H1 (cell line): ENCODE data around the gene ZNF385D. TPM values are rescaled to one million over a fixed set of nuclear protein-coding genes. Genes with fewer than 3 reads are reported as not detected.

Experiments
- CTCF ChIA-PET: fragments of 300-600 bp; sonication (Branson Sonifier 250); formaldehyde crosslinking; loops from one replicate; lab custom pipeline; 2021; ENCODE audit not compliant: partially characterized antibody; lab: Charles Lee
- POLR2A ChIA-PET: fragments of 300-600 bp; sonication (Branson Sonifier 250); formaldehyde crosslinking; loops from one replicate; lab custom pipeline; 2021; ENCODE audit warnings: inconsistent platforms; ENCODE audit not compliant: partially characterized antibody; lab: Charles Lee
- DNase-seq, 2 experiments: peaks; one replicate each; pipeline versions ENCODE4 v3.0.0 to v3.0.0-alpha.2; 2010 to 2022; ENCODE audit warnings: low spot score in 2 of 2, low read depth in 1 of 2, mixed read lengths in 1 of 2
- FAIRE-seq: peaks from 2 replicates; lab custom pipeline; 2011; peaks lifted over from hg19 to GRCh38; lab: Jason Lieb, UNC
- H2AFZ ChIP-seq: 2 replicates; pipeline ENCODE4 v1.8.1; 2012; ENCODE audit warnings: low read length, inconsistent platforms
- H2AK5ac ChIP-seq: 2 replicates; pipeline ENCODE4 v1.6.1; 2013; ENCODE audit warnings: low read depth, low read length
- H2BK120ac ChIP-seq: replicated peaks from 2 replicates; pipeline ENCODE3; 2013; ENCODE audit warnings: low read depth, low read length, inconsistent platforms
- H2BK12ac ChIP-seq: 2 replicates; pipeline ENCODE4 v1.6.1; 2013; ENCODE audit warnings: low read depth, low read length
- H2BK15ac ChIP-seq: 2 replicates; pipeline ENCODE4 v1.6.1; 2013; ENCODE audit warnings: low read length
- H2BK20ac ChIP-seq: 2 replicates; pipeline ENCODE4 v1.6.1; 2013; ENCODE audit warnings: low read length
- H2BK5ac ChIP-seq: 2 replicates; pipeline ENCODE4 v1.6.1; 2013; ENCODE audit warnings: low read depth, low read length
- H3K14ac ChIP-seq: 2 replicates; pipeline ENCODE4 v1.6.1; 2013; ENCODE audit warnings: inconsistent platforms; ENCODE audit not compliant: insufficient read length
- H3K18ac ChIP-seq: 2 replicates; pipeline ENCODE4 v1.6.1; 2013; ENCODE audit warnings: low read length; ENCODE audit errors: extremely low read depth
- H3K23ac ChIP-seq: 2 replicates; pipeline ENCODE4 v1.6.1; 2013; ENCODE audit warnings: inconsistent platforms; ENCODE audit not compliant: insufficient read length
- H3K23me2 ChIP-seq: 2 replicates; pipeline ENCODE4 v1.6.1; 2013; ENCODE audit warnings: low read depth, low read length
- H3K27ac ChIP-seq: 2 replicates; pipeline ENCODE4 v1.6.1; 2011; ENCODE audit warnings: low read depth, low read length, inconsistent platforms
- H3K27me3 ChIP-seq, 4 experiments: replicated peaks in 1 of 4; 1 replicate in 1 of 4; 2 replicates in 3 of 4; pipeline versions ENCODE4 v1.6.1 to v1.8.1; 2011 to 2013; ENCODE audit warnings: low read length in 3 of 4, mild to moderate bottlenecking in 3 of 4, inconsistent platforms in 2 of 4, mixed read lengths in 2 of 4, moderate library complexity in 1 of 4; ENCODE audit not compliant: control insufficient read depth in 3 of 4, insufficient read depth in 3 of 4; ENCODE audit errors: extremely low read depth in 1 of 4
- H3K36me3 ChIP-seq, 4 experiments: 2 replicates each; pipeline versions ENCODE4 v1.6.1 to v1.8.1; 2011 to 2013; ENCODE audit warnings: mild to moderate bottlenecking in 4 of 4, low read length in 3 of 4, moderate library complexity in 2 of 4, control low read depth in 1 of 4, inconsistent platforms in 1 of 4; ENCODE audit not compliant: insufficient read depth in 4 of 4, control insufficient read depth in 2 of 4
- H3K4ac ChIP-seq: replicated peaks from 2 replicates; pipeline ENCODE3; 2013; ENCODE audit warnings: low read length, low read depth, mixed read lengths, inconsistent platforms; ENCODE audit not compliant: insufficient read length
- H3K4me1 ChIP-seq, 4 experiments: replicated peaks in 1 of 4; 1 replicate in 1 of 4; 2 replicates in 3 of 4; pipeline versions ENCODE4 v1.6.1 to v1.8.1; 2011 to 2013; ENCODE audit warnings: low read length in 3 of 4, inconsistent platforms in 2 of 4, mixed read lengths in 1 of 4; ENCODE audit not compliant: insufficient read depth in 4 of 4, control insufficient read depth in 3 of 4
- H3K4me2 ChIP-seq, 2 experiments: 2 replicates each; pipeline versions ENCODE4 v1.6.1 to v1.8.1; 2011 to 2013; ENCODE audit warnings: low read depth in 2 of 2, low read length in 2 of 2, control low read depth in 1 of 2, inconsistent platforms in 1 of 2, mild to moderate bottlenecking in 1 of 2; ENCODE audit not compliant: insufficient read depth in 1 of 2
- H3K4me3 ChIP-seq, 4 experiments: fragments of 200-600, 300-600 bp in 1 of 4; sonication (generic), shearing (Covaris generic), sonication (Bioruptor Twin) in 1 of 4; 2 replicates each; pipeline versions ENCODE4 v1.5.1 to v1.8.1; 2011 to 2016; ENCODE audit warnings: low read length in 4 of 4, low read depth in 3 of 4, control low read depth in 2 of 4, inconsistent platforms in 2 of 4, mild to moderate bottlenecking in 2 of 4, mixed read lengths in 1 of 4, moderate library complexity in 1 of 4; ENCODE audit not compliant: insufficient read depth in 2 of 4; ENCODE audit errors: extremely low read depth in 1 of 4
- H3K56ac ChIP-seq: replicated peaks from 2 replicates; pipeline ENCODE3; 2013; ENCODE audit warnings: low read depth, mild to moderate bottlenecking, mixed read lengths, low read length, inconsistent platforms; ENCODE audit not compliant: insufficient read length
- H3K79me1 ChIP-seq: 2 replicates; pipeline ENCODE4 v1.6.1; 2013; ENCODE audit warnings: low read depth, low read length, control low read depth
- H3K79me2 ChIP-seq, 2 experiments: 2 replicates each; pipeline versions ENCODE4 v1.6.1 to v1.8.1; 2012 to 2013; ENCODE audit warnings: low read length in 2 of 2, mild to moderate bottlenecking in 2 of 2, inconsistent platforms in 1 of 2; ENCODE audit not compliant: insufficient read depth in 2 of 2, control insufficient read depth in 1 of 2
- H3K9ac ChIP-seq, 4 experiments: replicated peaks in 1 of 4; 1 replicate in 1 of 4; 2 replicates in 3 of 4; pipeline versions ENCODE4 v1.6.1 to v1.8.1; 2011 to 2013; ENCODE audit warnings: low read depth in 3 of 4, low read length in 3 of 4, control low read depth in 2 of 4, mild to moderate bottlenecking in 2 of 4, moderate library complexity in 2 of 4, inconsistent platforms in 1 of 4; ENCODE audit errors: extremely low read depth in 1 of 4
- H3K9me3 ChIP-seq, 2 experiments: 2 replicates each; pipeline versions ENCODE4 v1.6.1 to v1.8.1; 2012 to 2013; ENCODE audit warnings: mild to moderate bottlenecking in 2 of 2, moderate library complexity in 2 of 2, control low read depth in 1 of 2, inconsistent platforms in 1 of 2, low read depth in 1 of 2, low read length in 1 of 2, mixed read lengths in 1 of 2; ENCODE audit not compliant: insufficient read depth in 2 of 2
- H4K20me1 ChIP-seq, 2 experiments: replicated peaks in 1 of 2; 2 replicates each; pipeline versions ENCODE3 to v1.8.1; 2011 to 2013; ENCODE audit warnings: inconsistent platforms in 2 of 2, low read length in 2 of 2, mild to moderate bottlenecking in 1 of 2; ENCODE audit not compliant: insufficient read depth in 2 of 2, control insufficient read depth in 1 of 2
- H4K5ac ChIP-seq: 2 replicates; pipeline ENCODE4 v1.6.1; 2013; ENCODE audit warnings: low read length, low read depth, mixed read lengths, inconsistent platforms; ENCODE audit not compliant: insufficient read length
- H4K8ac ChIP-seq: 2 replicates; pipeline ENCODE4 v1.8.0; 2013; ENCODE audit warnings: mild to moderate bottlenecking, moderate library complexity, low read length, inconsistent platforms; ENCODE audit not compliant: insufficient read depth; ENCODE audit errors: extremely low read depth
- H4K91ac ChIP-seq: replicated peaks from 2 replicates; pipeline ENCODE3; 2013; ENCODE audit warnings: low read length, mixed read lengths, inconsistent platforms; ENCODE audit not compliant: insufficient read length
- ATF2 ChIP-seq: IDR thresholded peaks from 2 replicates; pipeline ENCODE4 v1.6.1; 2012; ENCODE audit warnings: low read length, inconsistent platforms
- CREB1 ChIP-seq: IDR thresholded peaks from 2 replicates; pipeline ENCODE4 v1.6.1; 2012; ENCODE audit warnings: inconsistent platforms
- MAFK ChIP-seq: IDR thresholded peaks from 2 replicates; pipeline ENCODE4 v1.6.1; 2012; ENCODE audit warnings: low read depth, mild to moderate bottlenecking, improper control_type of control experiment, low read length
- TCF12 ChIP-seq: IDR thresholded peaks from 2 replicates; pipeline ENCODE4 v1.6.1; 2011; ENCODE audit warnings: low read depth, mild to moderate bottlenecking, low read length
- TEAD4 ChIP-seq: IDR thresholded peaks from 2 replicates; pipeline ENCODE4 v1.6.1; 2012; ENCODE audit warnings: low read depth, low read length, inconsistent platforms, mixed read lengths
- WGBS, 2 experiments: shearing (Covaris generic) in 1 of 2; methylation state at CpG; one replicate each; pipeline versions ENCODE4 v1.1.6 to v1.1.7; 2013 to 2015; ENCODE audit warnings: low lambda C conversion rate in 2 of 2, mixed read lengths in 2 of 2, inconsistent platforms in 1 of 2, low coverage in 1 of 2, missing lambda C conversion rate in 1 of 2; ENCODE audit not compliant: insufficient replicate concordance in 2 of 2, insufficient coverage in 1 of 2, insufficient read length in 1 of 2; ENCODE audit errors: extremely low coverage in 1 of 2, missing lambda C conversion rate in 1 of 2; 5-methylcytosine and 5-hydroxymethylcytosine counted together
- polyA plus RNA-seq, 7 experiments: library from polyadenylated mRNA; depleted of rRNA in 3 of 7; stranded (reverse) in 5 of 7; unstranded in 2 of 7; fragments of >200 nt in 5 of 7; fragments of 200-250 nt in 2 of 7; gene quantifications; 1 replicate in 5 of 7; 2 replicates in 1 of 7; 4 replicates in 1 of 7; pipeline versions ENCODE4 v1.2.1 to v1.2.3, GENCODE V29; 2011 to 2013; ENCODE audit warnings: missing spikeins in 2 of 7, mixed read lengths in 2 of 7
- total RNA-seq: library from RNA; stranded (reverse); fragmentation: NEBNext Ultra II Directional; extraction: Animal tissue kit (Norgen Biotek cat#: 25700); gene quantifications from 2 replicates; pipeline ENCODE4 v1.2.1, GENCODE V29; 2021

The ZNF385D gene
- total and polyA plus RNA-seq, 2 of the 8 experiments (the other 6 are each of a cell fraction or from before 2014, with no cell fraction given), result 5.9 to 10.8 TPM

- no peak for FAIRE-seq
- Histone ChIP-seq H2AFZ (no peak overlapping the region), H3K4ac (no peak overlapping the region), H4K5ac (no peak overlapping the region), H2AK5ac (no peak overlapping the region), H4K20me1 (no peaks in the 10 kb centered on the region), H3K27ac (no peak overlapping the region), H4K8ac (no peak overlapping the region), H3K9ac (no peak overlapping the region), H2BK120ac (no peak overlapping the region), H2BK12ac (no peak overlapping the region), H3K4me1 (peaks cover 0 to 10% (median 4%) of the 10 kb centered on the region in 4 experiments; a peak in 3 of 7 replicates), H2BK20ac (no peak overlapping the region), H2BK15ac (no peak overlapping the region), H3K56ac (no peak overlapping the region), H3K14ac (no peak overlapping the region), H4K91ac (no peak overlapping the region), H3K4me3 (no peak overlapping the region), H3K23ac (no peak overlapping the region), H3K4me2 (no peak overlapping the region), H3K18ac (no peak overlapping the region), H3K36me3 (no peaks in the 10 kb centered on the region), H3K27me3 (no peaks in the 10 kb centered on the region; a peak in 1 of 7 replicates), H2BK5ac (no peak overlapping the region), H3K79me1 (no peaks in the 10 kb centered on the region), H3K23me2 (peaks cover 9% of the 10 kb centered on the region; the same call in 1 of the 2 replicates), H3K9me3 (peaks cover 0 to 5% of the 10 kb centered on the region in 2 experiments; a peak in 1 of 4 replicates), H3K79me2 (peaks cover 0 to 3% of the 10 kb centered on the region in 2 experiments; a peak in 2 of 4 replicates)
- WGBS, 2 experiments, result 90% methylated on average over 5 of the region's 5 CpGs; no CpG with 5 or more reads in 1 of the 2 experiments
- no peak for DNase-seq
- ChIA-PET POLR2A (interaction anchor here (1.5 kb wide), 1 partner anchor 9 kb away, joined by 3 read pairs; no protein-coding TSS in a partner anchor), CTCF (interaction anchor here (0.6 to 1.4 kb wide), 2 partner anchors 147 to 1050 kb away, joined by 3 to 4 read pairs; no protein-coding TSS in a partner anchor)
- TF ChIP-seq TEAD4, result no peak
- TF ChIP-seq MAFK, result no peak
- TF ChIP-seq CREB1, result no peak
- TF ChIP-seq ATF2, result no peak
- no peak for TF ChIP-seq TCF12
Measured at GRCh38 chr3:21747966-21748555, 2.9 kb downstream of the ZNF385D start.
